Activated B cell treated with CpG ODN at 0.5 μM for 24 hours (primary cell): Measurements from ENCODE around the gene FSD1. TPM values are rescaled to one million over a fixed set of nuclear protein-coding genes. Genes with fewer than 3 reads are reported as not detected.

Experiments used
- ATAC-seq: fragments of 200-7000 bp; cut with Tn5 transposase; one replicate; pipeline ENCODE4 v1.10.0; 2021; ENCODE audit warnings: low read depth, mild to moderate bottlenecking, moderate library complexity
- CTCF ChIA-PET: fragments of 350-600 bp; sonication (Branson Sonifier 250); formaldehyde crosslinking; loops from one replicate; lab custom pipeline; 2021; ENCODE audit warnings: antibody characterized with exemption; lab: Charles Lee
- POLR2A ChIA-PET: fragments of 350-600 bp; sonication (Branson Sonifier 250); formaldehyde crosslinking; loops from one replicate; lab custom pipeline; 2021; ENCODE audit warnings: antibody characterized with exemption; lab: Charles Lee
- DNase-seq: peaks from one replicate; pipeline ENCODE4 v3.0.0; 2022
- H3K27ac Mint-ChIP-seq: one replicate; pipeline ENCODE4 v1.8.0; 2020; ENCODE audit warnings: mixed read lengths
- H3K27me3 Mint-ChIP-seq: one replicate; pipeline ENCODE4 v1.8.0; 2021; ENCODE audit warnings: mixed read lengths
- H3K36me3 Mint-ChIP-seq: one replicate; pipeline ENCODE4 v1.8.0; 2021; ENCODE audit warnings: low read depth, mixed read lengths
- H3K4me1 Mint-ChIP-seq: one replicate; pipeline ENCODE4 v1.8.0; 2021; ENCODE audit warnings: mixed read lengths
- H3K4me3 Mint-ChIP-seq: one replicate; pipeline ENCODE4 v1.8.0; 2020; ENCODE audit warnings: mild to moderate bottlenecking, mixed read lengths
- H3K9me3 Mint-ChIP-seq: one replicate; pipeline ENCODE4 v1.8.0; 2020; ENCODE audit warnings: mixed read lengths
- CTCF ChIP-seq: fragments of 200-600 bp; IDR thresholded peaks from one replicate; pipeline ENCODE4 v1.8.0; 2022; ENCODE audit warnings: antibody characterized with exemption, mild to moderate bottlenecking
- intact Hi-C: fragments of 100-400 bp; cut with micrococcal nuclease; formaldehyde crosslinking; loops from one replicate; pipeline ENCODE4 v1.15.1; 2024
- total RNA-seq: library from RNA; stranded (reverse); gene quantifications from 2 replicates; pipeline ENCODE4 v1.2.3, GENCODE V29; 2022

FSD1 gene
- total RNA-seq, 1 donor from 2014 or later = 2.6 TPM

- H3K36me3 Mint-ChIP-seq = no peaks in the 10 kb centered on the region
- H3K27me3 Mint-ChIP-seq = no peaks in the 10 kb centered on the region
- ATAC-seq (no peak), DNase-seq (no peak)
- no peak for TF ChIP-seq CTCF
- no peak overlapping the region for H3K4me3 Mint-ChIP-seq
- H3K27ac Mint-ChIP-seq = no peak overlapping the region
- H3K9me3 Mint-ChIP-seq = peaks cover 10% of the 10 kb centered on the region
- POLR2A ChIA-PET = no interaction called here
- intact Hi-C loops = no loop called here
- CTCF ChIA-PET = no interaction called here
- H3K4me1 Mint-ChIP-seq = no peaks in the 10 kb centered on the region
These were observed 14.8 kb downstream of the FSD1 start for GRCh38 chr19:4319067-4319718.

- no peak overlapping the region for H3K27ac Mint-ChIP-seq
- H3K4me3 Mint-ChIP-seq = no peak overlapping the region
These were observed 16.0 kb downstream of the FSD1 start for GRCh38 chr19:4320419-4320818.

GRCh38 chr19:4322942-4323665 is 18.7 kb downstream of the FSD1 start:
- ATAC-seq = no peak
- no peaks in the 10 kb centered on the region for H3K27me3 Mint-ChIP-seq
- peaks cover 17% of the 10 kb centered on the region for H3K4me1 Mint-ChIP-seq
- DNase-seq = no peak
- peaks cover 10% of the 10 kb centered on the region for H3K9me3 Mint-ChIP-seq
- H3K4me3 Mint-ChIP-seq = no peak overlapping the region
- H3K36me3 Mint-ChIP-seq = no peaks in the 10 kb centered on the region
- POLR2A ChIA-PET = interaction anchor here (0.6 kb wide), 1 partner anchor 234 kb away, joined by 4 read pairs; no protein-coding TSS in a partner anchor
- no peak overlapping the region for H3K27ac Mint-ChIP-seq
- CTCF ChIA-PET = interaction anchor here (1.2 to 2.7 kb wide), 2 partner anchors 20 to 29 kb away, joined by 3 to 8 read pairs; no protein-coding TSS in a partner anchor
- TF ChIP-seq CTCF = no peak
- intact Hi-C loops = no loop called here

More at GRCh38 chr19:4320419-4320818, 16.0 kb downstream of the FSD1 start:
- CTCF ChIA-PET = interaction anchor here (0.6 to 1.0 kb wide), 2 partner anchors 32 to 816 kb away, joined by 3 to 5 read pairs; no protein-coding TSS in a partner anchor
- H3K9me3 Mint-ChIP-seq = peaks cover 10% of the 10 kb centered on the region
- intact Hi-C loops = no loop called here
- no peak for TF ChIP-seq CTCF
- no peaks in the 10 kb centered on the region for H3K36me3 Mint-ChIP-seq
- POLR2A ChIA-PET = no interaction called here
- H3K4me1 Mint-ChIP-seq = no peaks in the 10 kb centered on the region
- H3K27me3 Mint-ChIP-seq = no peaks in the 10 kb centered on the region
- no peak for DNase-seq
- no peak for ATAC-seq

GRCh38 chr19:4323692-4324091 is 19.3 kb downstream of the FSD1 start:
- CTCF ChIA-PET = interaction anchor here (2.7 kb wide), 1 partner anchor 29 kb away, joined by 8 read pairs; no protein-coding TSS in a partner anchor
- Mint-ChIP-seq H3K27me3 (no peaks in the 10 kb centered on the region), H3K9me3 (peaks cover 10% of the 10 kb centered on the region), H3K27ac (no peak overlapping the region), H3K36me3 (no peaks in the 10 kb centered on the region), H3K4me1 (peaks cover 23% of the 10 kb centered on the region), H3K4me3 (no peak overlapping the region)
- no peak for DNase-seq
- intact Hi-C loops = no loop called here
- POLR2A ChIA-PET = no interaction called here
- ATAC-seq = no peak
- no peak for TF ChIP-seq CTCF

- H3K4me1 Mint-ChIP-seq = peaks cover 24% of the 10 kb centered on the region
- intact Hi-C loops = no loop called here
- no peak overlapping the region for H3K27ac Mint-ChIP-seq
- ChIA-PET CTCF (interaction anchor here (1.5 to 2.7 kb wide), 2 partner anchors 28 to 312 kb away, joined by 3 to 8 read pairs; no protein-coding TSS in a partner anchor), POLR2A (no interaction called here)
- peaks cover 10% of the 10 kb centered on the region for H3K9me3 Mint-ChIP-seq
- no peaks in the 10 kb centered on the region for H3K36me3 Mint-ChIP-seq
- no peaks in the 10 kb centered on the region for H3K27me3 Mint-ChIP-seq
- no peak for TF ChIP-seq CTCF
- H3K4me3 Mint-ChIP-seq = no peak overlapping the region
- DNase-seq = no peak
- no peak for ATAC-seq
These were observed 19.8 kb downstream of the FSD1 start for GRCh38 chr19:4324228-4324627.
